ENCODE data around the gene TNFRSF25. TPM values are rescaled to one million over a fixed set of nuclear protein-coding genes. Genes with fewer than 3 reads are reported as not detected.
A peak's percentile ranks its signal among the peaks of the same experiment; 100 is the strongest.

Gene TNFRSF25
- polyA plus RNA-seq, 1 donor, result 55.2 TPM

- no peak for DNase-seq
- H3K9me3 ChIP-seq (ENCODE audit: control insufficient read depth, low read depth, low read length), result no peaks in the 10 kb centered on the region
- no CpG with 5 or more reads among the region's 20 CpGs for WGBS (ENCODE audit: insufficient coverage, low lambda C conversion rate)
- no peak overlapping the region for H3K4me3 ChIP-seq (ENCODE audit: low read length)
- H3K27me3 ChIP-seq (ENCODE audit: control insufficient read depth, insufficient read depth, low read length), result peaks cover 5% of the 10 kb centered on the region
- no peaks in the 10 kb centered on the region for H3K4me1 ChIP-seq (ENCODE audit: control insufficient read depth, insufficient read depth, low read length)
- no peaks in the 10 kb centered on the region for H3K36me3 ChIP-seq (ENCODE audit: control insufficient read depth, insufficient read depth, low read length)
- no peak overlapping the region for H3K27ac ChIP-seq (ENCODE audit: low read length)
Observed at GRCh38 chr1:6503884-6504602, 38.1 kb upstream of the TNFRSF25 start.

DNA sequence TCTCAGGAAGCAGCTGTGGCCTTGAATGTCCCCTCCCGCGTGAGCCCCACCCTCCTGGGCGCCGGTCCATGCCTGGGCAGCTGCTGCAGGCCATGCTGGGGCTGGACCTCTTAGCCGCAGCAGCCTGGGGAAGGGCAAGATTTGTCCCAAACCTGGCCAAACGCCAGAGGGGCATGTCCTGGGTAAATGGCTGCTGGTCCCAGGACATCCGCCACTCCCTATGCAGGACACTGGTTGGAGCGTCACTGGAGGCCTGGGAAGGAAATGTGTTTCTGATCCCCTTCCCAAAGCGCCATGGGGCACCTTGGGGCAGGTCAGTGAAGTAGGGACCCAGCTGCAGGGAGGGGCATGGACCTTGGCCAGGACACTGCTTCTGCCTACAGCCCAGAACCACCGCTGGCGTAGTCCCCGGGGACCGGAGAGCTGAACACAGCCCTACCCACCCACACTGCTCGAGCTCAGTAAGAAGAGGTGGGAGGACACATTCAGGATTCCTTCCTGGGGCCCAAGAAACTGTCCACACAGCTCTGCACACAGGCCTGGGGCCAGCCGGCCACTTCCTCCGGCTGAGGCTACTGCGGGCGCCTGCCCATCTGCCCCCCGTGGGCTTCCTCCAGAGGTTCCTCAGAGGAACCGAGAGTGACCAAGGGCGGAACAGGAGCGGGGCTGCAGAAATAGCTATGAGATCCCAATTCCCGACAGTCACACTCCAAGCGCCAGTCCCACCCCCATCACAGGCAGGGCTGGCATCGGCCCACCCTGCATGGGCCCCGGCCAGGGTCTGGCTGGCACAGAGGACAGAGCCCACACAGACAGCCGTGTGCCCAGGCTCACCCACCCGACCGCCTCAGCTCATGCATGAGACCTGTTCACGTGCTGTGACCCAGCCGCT lies 36.3 kb upstream of the TNFRSF25 start:
- Histone ChIP-seq H3K27ac (ENCODE audit: low read length) (no peak overlapping the region), H3K36me3 (ENCODE audit: control insufficient read depth, insufficient read depth, low read length) (no peaks in the 10 kb centered on the region)
- DNase-seq, result no peak

DNA sequence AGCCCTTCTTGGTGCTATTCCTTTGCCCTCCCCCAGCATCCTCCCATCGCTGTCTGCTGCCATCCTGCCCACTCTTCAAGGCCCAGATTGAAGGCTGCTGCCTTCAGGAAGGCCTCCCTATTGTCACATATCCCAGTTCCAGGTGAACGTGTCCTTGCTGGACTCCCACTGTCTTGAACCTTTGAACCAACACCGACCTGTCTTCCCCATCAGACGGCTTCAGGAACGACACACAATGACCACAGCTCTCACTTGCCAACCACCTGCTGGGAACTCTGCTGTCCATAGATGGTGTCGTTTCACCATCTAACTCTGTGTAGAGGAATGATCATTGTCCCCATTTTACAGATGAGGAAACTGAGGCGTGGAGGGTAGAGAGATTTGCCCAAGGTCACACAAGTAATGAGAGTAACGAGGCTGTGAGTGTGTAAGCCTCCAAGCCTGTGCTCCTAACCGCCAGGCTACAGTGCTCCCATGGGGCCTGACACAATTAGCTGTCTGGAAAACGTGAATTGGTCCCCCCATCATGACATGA lies 35.4 kb upstream of the TNFRSF25 start:
- Histone ChIP-seq H3K36me3 (ENCODE audit: control insufficient read depth, insufficient read depth, low read length) (no peaks in the 10 kb centered on the region), H3K27ac (ENCODE audit: low read length) (no peak overlapping the region), H3K4me3 (ENCODE audit: low read length) (no peak overlapping the region), H3K4me1 (ENCODE audit: control insufficient read depth, insufficient read depth, low read length) (peaks cover 9% of the 10 kb centered on the region), H3K9me3 (ENCODE audit: control insufficient read depth, low read depth, low read length) (no peaks in the 10 kb centered on the region), H3K27me3 (ENCODE audit: control insufficient read depth, insufficient read depth, low read length) (peaks cover 26% of the 10 kb centered on the region)
- no peak for DNase-seq
- no CpG with 5 or more reads among the region's 10 CpGs for WGBS (ENCODE audit: insufficient coverage, low lambda C conversion rate)

More for the DNA sequence above, 36.3 kb upstream of the TNFRSF25 start:
- H3K4me3 ChIP-seq (ENCODE audit: low read length), result no peak overlapping the region
- H3K27me3 ChIP-seq (ENCODE audit: control insufficient read depth, insufficient read depth, low read length), result peaks cover 20% of the 10 kb centered on the region
- H3K9me3 ChIP-seq (ENCODE audit: control insufficient read depth, low read depth, low read length), result no peaks in the 10 kb centered on the region
- WGBS (ENCODE audit: insufficient coverage, low lambda C conversion rate), result no CpG with 5 or more reads among the region's 31 CpGs
- H3K4me1 ChIP-seq (ENCODE audit: control insufficient read depth, insufficient read depth, low read length), result peaks cover 5% of the 10 kb centered on the region

DNA sequence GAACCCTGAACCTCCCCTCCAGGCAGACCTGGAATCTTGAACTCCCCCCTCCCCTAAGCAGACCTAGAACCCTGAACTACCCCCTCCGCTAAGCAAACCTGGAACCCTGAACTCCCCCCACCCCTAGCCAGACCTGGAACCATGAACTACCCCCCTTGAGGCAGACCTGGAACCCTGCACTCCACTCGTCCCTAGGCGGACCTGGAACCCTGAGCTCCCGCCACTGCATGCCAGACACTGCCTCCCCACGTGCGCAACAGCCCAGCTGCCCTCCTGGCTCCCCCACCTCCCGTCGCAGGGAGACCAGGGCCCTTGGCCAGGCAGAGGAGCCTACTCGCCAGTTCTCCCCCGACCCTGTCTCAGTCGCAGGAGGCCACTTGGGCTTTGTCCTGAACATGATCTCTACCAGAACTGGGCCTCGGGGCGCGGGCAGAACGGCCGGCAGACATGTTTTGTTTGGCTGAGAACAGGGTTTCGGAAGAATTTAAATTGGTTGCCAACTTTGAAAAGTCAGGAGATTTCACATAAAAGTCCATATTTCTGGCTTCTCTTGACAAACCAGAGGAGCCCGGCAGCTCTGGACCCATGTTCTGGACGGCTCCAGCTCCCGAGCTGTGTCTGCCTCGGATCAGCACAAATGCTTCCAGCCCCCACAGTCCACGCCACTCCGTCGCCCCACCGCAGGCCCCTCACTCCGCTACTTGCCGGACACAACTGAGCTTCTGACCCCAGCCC lies 34.7 kb upstream of the TNFRSF25 start:
- Histone ChIP-seq H3K36me3 (ENCODE audit: control insufficient read depth, insufficient read depth, low read length) (no peaks in the 10 kb centered on the region), H3K4me3 (ENCODE audit: low read length) (no peak overlapping the region), H3K9me3 (ENCODE audit: control insufficient read depth, low read depth, low read length) (no peaks in the 10 kb centered on the region), H3K27ac (ENCODE audit: low read length) (no peak overlapping the region), H3K27me3 (ENCODE audit: control insufficient read depth, insufficient read depth, low read length) (peaks cover 26% of the 10 kb centered on the region), H3K4me1 (ENCODE audit: control insufficient read depth, insufficient read depth, low read length) (peaks cover 9% of the 10 kb centered on the region)
- WGBS (ENCODE audit: insufficient coverage, low lambda C conversion rate), result no CpG with 5 or more reads among the region's 27 CpGs
- DNase-seq, result no peak

GRCh38 chr1:6499296-6499695 lies 33.3 kb upstream of the TNFRSF25 start:
- H3K27ac ChIP-seq (ENCODE audit: low read length), result no peak overlapping the region
- no peaks in the 10 kb centered on the region for H3K9me3 ChIP-seq (ENCODE audit: control insufficient read depth, low read depth, low read length)
- peaks cover 26% of the 10 kb centered on the region for H3K27me3 ChIP-seq (ENCODE audit: control insufficient read depth, insufficient read depth, low read length)
- H3K4me3 ChIP-seq (ENCODE audit: low read length), result no peak overlapping the region
- H3K36me3 ChIP-seq (ENCODE audit: control insufficient read depth, insufficient read depth, low read length), result no peaks in the 10 kb centered on the region
- no peak for DNase-seq
- no CpG with 5 or more reads among the region's 4 CpGs for WGBS (ENCODE audit: insufficient coverage, low lambda C conversion rate)
- H3K4me1 ChIP-seq (ENCODE audit: control insufficient read depth, insufficient read depth, low read length), result peaks cover 9% of the 10 kb centered on the region

DNA sequence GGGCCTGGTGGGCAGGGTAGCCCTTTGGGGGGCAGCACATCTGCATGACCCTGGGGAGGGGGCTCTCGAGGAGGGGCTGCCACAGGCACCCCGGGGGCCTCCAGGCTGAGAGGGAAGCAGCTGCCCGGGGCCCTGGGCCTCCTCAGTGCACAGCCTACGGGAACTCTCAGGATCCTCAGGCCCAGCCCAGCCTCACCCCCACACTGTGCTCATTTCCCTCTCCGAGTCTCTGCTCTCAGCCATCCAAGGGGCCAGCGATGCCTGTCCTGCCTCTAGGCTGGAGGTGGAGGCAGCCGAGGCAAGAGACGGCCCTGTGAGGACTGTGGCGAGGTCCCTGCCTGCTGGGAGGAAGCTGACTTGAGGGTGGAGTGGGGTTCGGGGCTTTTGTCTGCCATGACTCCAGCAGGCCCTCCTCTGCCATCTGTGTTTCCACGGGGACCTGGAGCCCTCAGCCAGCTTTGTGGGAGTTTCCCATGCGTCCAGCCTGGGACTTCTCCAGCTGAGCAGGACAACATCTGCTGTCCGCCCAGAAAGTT lies 32.7 kb upstream of the TNFRSF25 start:
- no CpG with 5 or more reads among the region's 13 CpGs for whole genome bisulfite sequencing (ENCODE audit: insufficient coverage, low lambda C conversion rate)
- H3K27ac ChIP-seq (ENCODE audit: low read length), result no peak overlapping the region
- no peaks in the 10 kb centered on the region for H3K36me3 ChIP-seq (ENCODE audit: control insufficient read depth, insufficient read depth, low read length)
- H3K27me3 ChIP-seq (ENCODE audit: control insufficient read depth, insufficient read depth, low read length), result peaks cover 26% of the 10 kb centered on the region
- no peak for DNase-seq
- H3K4me3 ChIP-seq (ENCODE audit: low read length), result no peak overlapping the region
- peaks cover 9% of the 10 kb centered on the region for H3K4me1 ChIP-seq (ENCODE audit: control insufficient read depth, insufficient read depth, low read length)
- H3K9me3 ChIP-seq (ENCODE audit: control insufficient read depth, low read depth, low read length), result no peaks in the 10 kb centered on the region

DNA sequence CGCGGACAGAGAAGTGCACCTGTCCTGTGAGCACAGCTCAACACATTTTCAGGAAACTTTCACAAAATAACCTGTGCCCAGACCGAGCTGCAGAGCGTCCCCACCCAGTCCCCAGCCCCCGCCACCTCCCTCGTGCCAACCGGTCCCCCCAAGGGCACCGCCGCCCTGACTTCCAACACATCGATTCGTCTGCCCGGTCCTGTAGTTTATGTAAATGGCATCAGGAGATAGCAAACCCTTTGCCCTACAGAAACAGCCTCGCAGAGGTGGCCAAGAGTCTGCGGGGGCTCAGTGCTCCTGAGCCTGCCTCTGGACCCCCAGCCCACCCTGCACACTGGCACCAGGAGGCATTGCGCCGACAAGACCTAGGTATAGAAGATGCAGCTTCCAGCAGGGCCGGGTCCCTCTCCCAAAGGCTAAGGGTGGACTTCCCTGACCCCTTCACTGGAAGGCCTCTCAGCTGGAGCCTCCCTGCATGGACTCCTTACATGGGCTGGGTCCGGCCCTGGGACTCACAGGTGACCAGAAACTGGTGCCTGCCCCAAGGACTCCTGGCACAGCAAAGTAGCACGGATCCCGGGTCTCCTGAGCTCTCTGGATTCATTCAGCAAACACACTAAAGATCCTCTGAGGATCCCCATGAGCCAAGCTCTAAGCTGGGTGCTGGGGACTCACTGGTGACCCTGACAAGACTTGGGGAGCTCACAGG lies 32.0 kb upstream of the TNFRSF25 start:
- H3K9me3 ChIP-seq (ENCODE audit: control insufficient read depth, low read depth, low read length), result no peaks in the 10 kb centered on the region
- H3K27me3 ChIP-seq (ENCODE audit: control insufficient read depth, insufficient read depth, low read length), result peaks cover 26% of the 10 kb centered on the region
- peak overlapping the region; percentile 48 for H3K4me3 ChIP-seq (ENCODE audit: low read length)
- no peaks in the 10 kb centered on the region for H3K36me3 ChIP-seq (ENCODE audit: control insufficient read depth, insufficient read depth, low read length)
- H3K4me1 ChIP-seq (ENCODE audit: control insufficient read depth, insufficient read depth, low read length), result peaks cover 9% of the 10 kb centered on the region
- DNase-seq, result no peak
- 21% methylated on average over 5 of the region's 20 CpGs for WGBS (ENCODE audit: insufficient coverage, low lambda C conversion rate)
- no peak overlapping the region for H3K27ac ChIP-seq (ENCODE audit: low read length)

- no peak overlapping the region for H3K27ac ChIP-seq (ENCODE audit: low read length)
- H3K36me3 ChIP-seq (ENCODE audit: control insufficient read depth, insufficient read depth, low read length), result no peaks in the 10 kb centered on the region
- no peaks in the 10 kb centered on the region for H3K9me3 ChIP-seq (ENCODE audit: control insufficient read depth, low read depth, low read length)
- peak overlapping the region; percentile 48 for H3K4me3 ChIP-seq (ENCODE audit: low read length)
- peaks cover 26% of the 10 kb centered on the region for H3K27me3 ChIP-seq (ENCODE audit: control insufficient read depth, insufficient read depth, low read length)
- DNase-seq, result peak in 1 of 2 donors; percentile 55
- peaks cover 9% of the 10 kb centered on the region for H3K4me1 ChIP-seq (ENCODE audit: control insufficient read depth, insufficient read depth, low read length)
- no CpG with 5 or more reads among the region's 74 CpGs for WGBS (ENCODE audit: insufficient coverage, low lambda C conversion rate)
Observed at GRCh38 chr1:6497215-6497866, 31.4 kb upstream of the TNFRSF25 start.

- Histone ChIP-seq H3K36me3 (ENCODE audit: control insufficient read depth, insufficient read depth, low read length) (no peaks in the 10 kb centered on the region), H3K4me1 (ENCODE audit: control insufficient read depth, insufficient read depth, low read length) (peaks cover 12% of the 10 kb centered on the region), H3K4me3 (ENCODE audit: low read length) (peak overlapping the region; percentile 35), H3K9me3 (ENCODE audit: control insufficient read depth, low read depth, low read length) (no peaks in the 10 kb centered on the region), H3K27ac (ENCODE audit: low read length) (no peak overlapping the region), H3K27me3 (ENCODE audit: control insufficient read depth, insufficient read depth, low read length) (peaks cover 26% of the 10 kb centered on the region)
- DNase-seq, result no peak
- no CpG with 5 or more reads among the region's 21 CpGs for WGBS (ENCODE audit: insufficient coverage, low lambda C conversion rate)
Observed at GRCh38 chr1:6496890-6497214, 30.9 kb upstream of the TNFRSF25 start.

Data from large intestine (tissue), 3 donors.